ENCODE measurements around the gene FAM184B.
A peak's percentile ranks its signal among the peaks of the same experiment; 100 is the strongest.

Gene FAM184B

GRCh38 chr4:17623451-17624001 is 157.9 kb downstream of the FAM184B start:
- no peak for DNase-seq

GRCh38 chr4:17619416-17620105 is 161.9 kb downstream of the FAM184B start:
- no peak for DNase-seq

- no peak for DNase-seq
These were observed 162.5 kb downstream of the FAM184B start for GRCh38 chr4:17618926-17619325.

- no peak for DNase-seq
These were observed 165.1 kb downstream of the FAM184B start for GRCh38 chr4:17616283-17616682.

DNA sequence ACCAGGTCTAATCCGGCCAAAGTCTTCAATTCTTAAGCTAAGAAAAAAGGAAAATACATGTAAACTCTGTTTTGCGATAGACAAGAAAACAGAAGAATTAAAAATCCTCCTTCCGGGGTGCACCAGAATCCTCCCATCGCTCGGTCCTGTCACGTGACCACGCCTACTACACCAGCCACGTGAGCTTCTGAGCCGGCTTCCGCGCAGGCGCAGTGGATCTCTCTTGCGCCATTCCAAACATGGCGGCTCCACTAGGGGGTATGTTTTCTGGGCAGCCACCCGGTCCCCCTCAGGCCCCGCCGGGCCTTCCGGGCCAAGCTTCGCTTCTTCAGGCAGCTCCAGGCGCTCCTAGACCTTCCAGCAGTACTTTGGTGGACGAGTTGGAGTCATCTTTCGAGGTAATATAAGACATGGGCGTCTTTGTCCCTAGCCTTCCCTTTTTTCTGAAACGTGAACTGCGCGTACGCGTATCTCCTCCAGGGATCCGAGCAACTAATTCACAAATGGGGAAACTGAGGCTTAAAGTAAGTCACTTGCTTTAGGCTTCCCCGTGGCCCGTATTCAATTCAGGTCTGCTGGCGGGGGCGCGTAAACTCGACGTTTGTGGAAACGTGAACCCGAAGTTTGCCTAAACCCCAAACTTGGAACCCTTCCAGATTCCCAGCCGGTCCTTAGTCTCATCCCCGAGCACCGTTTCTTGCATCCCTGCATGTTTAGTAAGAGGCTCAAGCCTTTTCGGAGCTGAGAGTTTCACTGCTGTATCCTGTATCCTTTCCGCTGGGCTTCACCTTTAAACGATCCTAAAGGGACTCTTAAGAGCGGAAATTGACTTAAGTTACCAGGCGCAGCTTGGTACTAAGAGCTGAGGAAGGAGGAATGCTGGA is 166.8 kb downstream of the FAM184B start, which contains the start of gene MED28:
Gene MED28 (plus strand): TSS at position 226 of the 884 bp plus-strand sequence. CDS start 14 bp downstream, at position 240.
- peak; percentile 84 for DNase-seq

GRCh38 chr4:17613761-17614415 is 167.5 kb downstream of the FAM184B start:
- DNase-seq, result no peak

DNA sequence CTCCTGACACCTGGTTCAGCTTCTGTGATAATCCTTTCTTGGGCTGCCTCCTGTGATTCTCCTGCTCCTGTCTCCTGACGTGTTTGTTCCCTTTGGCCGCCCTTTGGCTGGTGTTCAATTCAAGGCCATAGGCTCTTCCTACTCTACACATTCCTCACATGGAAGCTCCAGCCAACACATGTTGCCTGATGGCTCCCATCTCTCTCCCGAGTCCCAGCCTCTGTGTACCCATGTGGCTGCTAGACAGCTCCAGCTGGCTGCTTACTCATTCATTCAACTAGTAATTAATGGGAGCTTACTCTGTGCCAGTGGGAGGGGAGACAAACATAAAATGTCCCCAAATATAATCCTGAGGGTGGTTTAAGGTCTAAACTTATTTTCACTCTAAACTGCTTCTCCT is 176.2 kb downstream of the FAM184B start:
- DNase-seq, result no peak

- no peak for DNase-seq
These were observed 181.6 kb downstream of the FAM184B start for GRCh38 chr4:17599826-17600225.

- DNase-seq, result no peak
These were observed 183.9 kb downstream of the FAM184B start for GRCh38 chr4:17597517-17597916.

GRCh38 chr4:17595471-17596005 is 185.9 kb downstream of the FAM184B start:
- no peak for DNase-seq

DNA sequence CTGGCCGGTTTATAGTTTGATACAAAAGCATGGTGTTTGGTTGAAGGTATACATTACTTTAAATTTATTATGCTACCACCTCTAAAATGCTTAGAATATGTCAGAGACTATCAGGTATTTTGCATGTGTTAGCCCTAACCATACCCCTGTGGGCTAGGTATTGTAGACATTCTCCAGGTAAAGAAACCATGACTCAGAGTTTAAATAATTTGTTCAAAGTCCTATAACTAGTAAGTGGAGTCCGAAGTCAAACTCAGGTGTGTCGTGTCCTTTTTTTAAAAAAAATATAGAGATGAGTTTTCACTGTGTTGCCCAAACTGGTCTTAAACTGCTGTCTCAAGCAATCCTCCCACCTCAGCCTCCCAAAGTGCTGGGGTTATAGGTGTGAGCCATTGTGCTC is 192.1 kb downstream of the FAM184B start:
- DNase-seq, result no peak

- DNase-seq, result no peak
These were observed 194.2 kb downstream of the FAM184B start for GRCh38 chr4:17587094-17587822.

- no peak for DNase-seq
These were observed 196.8 kb downstream of the FAM184B start for GRCh38 chr4:17584521-17585213.

- DNase-seq, result no peak
These were observed 197.5 kb downstream of the FAM184B start for GRCh38 chr4:17583941-17584340.

GRCh38 chr4:17583276-17583675 is 198.1 kb downstream of the FAM184B start:
- no peak for DNase-seq

GRCh38 chr4:17580969-17581368 is 200.5 kb downstream of the FAM184B start:
- DNase-seq, result no peak
